Activated effector memory CD4-positive, alpha-beta T cell treated with Interleukin-2 at 50 U/mL for 16 hours (primary cell): ENCODE results near the gene LONP1.

Experiments
- DNase-seq: peaks from one replicate; pipeline ENCODE4 v3.0.0-alpha.2; 2020

LONP1 gene

DNA sequence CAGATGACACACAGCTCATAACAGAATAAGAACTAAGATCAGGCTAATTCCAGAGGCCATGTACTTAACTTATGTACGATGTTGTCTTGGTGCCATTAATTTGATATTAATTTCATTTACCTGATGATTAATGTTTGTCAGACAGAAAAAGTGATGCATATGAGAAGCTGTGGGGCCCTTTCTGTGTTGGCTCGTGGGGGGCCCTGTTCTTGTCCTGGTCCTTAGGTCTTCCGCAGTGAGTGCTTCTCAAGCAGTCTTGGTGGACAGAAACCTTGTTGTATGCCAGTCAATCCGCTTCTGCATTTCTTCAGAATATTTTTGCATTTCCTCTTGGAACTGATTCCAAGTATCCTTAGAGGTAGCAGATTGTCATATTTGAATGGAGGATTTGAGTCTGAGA lies 76.9 kb downstream of the LONP1 start:
- no peak for DNase-seq

DNA sequence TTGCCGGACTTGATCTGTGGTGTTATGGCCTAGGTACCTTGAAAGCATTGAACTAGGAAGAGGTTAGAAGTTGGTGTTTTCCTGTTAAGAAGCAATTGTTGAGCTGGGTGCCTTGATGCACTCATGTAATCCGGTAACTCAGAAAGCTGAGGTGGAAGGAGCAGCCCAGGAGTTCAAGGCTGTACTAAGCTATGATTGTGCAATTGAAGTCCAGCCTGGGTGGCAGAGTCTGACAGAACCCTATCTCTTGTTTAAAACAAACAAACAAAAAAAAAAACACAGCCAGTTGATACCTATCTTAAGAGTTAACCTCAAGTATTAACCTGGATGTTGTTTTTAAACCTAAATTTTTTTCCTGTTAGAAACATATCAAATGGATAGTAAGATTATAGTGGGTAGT lies 77.7 kb downstream of the LONP1 start:
- DNase-seq: no peak
